OCI-M1 (cell line): Measurements from ENCODE around the gene OR5AU1.
"Not testable (repeated sequence)": the region's sequence is repeated elsewhere in the genome, so short reads cannot be mapped to it uniquely, and the experiment has no call there.

Experiments
- DNase-seq: peaks from one replicate; lab custom pipeline; 2025; lab: John Stamatoyannopoulos, UW

OR5AU1 gene

DNA sequence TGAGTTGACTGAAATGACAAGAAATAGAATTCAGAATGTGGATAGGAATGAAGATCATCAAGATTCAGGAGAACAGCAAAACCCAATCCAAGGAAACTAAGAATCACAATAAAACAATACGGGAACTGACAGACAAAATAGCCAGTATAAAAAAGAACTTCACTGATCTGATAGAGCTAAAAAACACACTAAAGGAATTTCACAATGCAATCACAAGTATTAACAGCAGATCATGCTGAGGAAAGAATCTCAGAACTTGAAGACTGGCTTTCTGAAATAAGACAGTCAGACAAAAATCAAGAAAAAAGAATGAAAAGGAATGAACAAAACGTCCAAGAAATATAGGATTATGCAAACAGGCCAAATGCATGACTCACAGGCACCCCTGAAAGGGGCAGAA, 15.3 kb upstream of the OR5AU1 start:
- DNase-seq = no peak

DNA sequence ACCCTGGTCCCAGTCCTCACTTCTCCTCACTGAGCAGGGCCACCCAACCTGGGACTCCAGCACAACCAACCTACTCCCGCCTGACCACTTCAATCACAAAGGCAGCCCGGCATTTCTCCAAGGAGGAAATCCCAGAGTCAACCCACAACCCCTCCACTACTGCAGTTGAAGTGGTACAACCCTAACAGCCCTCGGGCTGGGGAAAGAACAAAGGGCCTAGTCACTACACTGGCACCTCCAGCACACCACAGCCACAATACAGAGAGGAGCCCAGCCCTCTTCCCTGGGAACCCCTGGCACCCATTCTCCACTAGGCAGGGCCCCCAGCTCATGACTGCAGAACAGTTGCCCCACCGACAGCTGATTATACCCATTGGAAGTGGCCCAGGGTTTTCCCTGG, 13.7 kb upstream of the OR5AU1 start:
- no peak for DNase-seq

DNA sequence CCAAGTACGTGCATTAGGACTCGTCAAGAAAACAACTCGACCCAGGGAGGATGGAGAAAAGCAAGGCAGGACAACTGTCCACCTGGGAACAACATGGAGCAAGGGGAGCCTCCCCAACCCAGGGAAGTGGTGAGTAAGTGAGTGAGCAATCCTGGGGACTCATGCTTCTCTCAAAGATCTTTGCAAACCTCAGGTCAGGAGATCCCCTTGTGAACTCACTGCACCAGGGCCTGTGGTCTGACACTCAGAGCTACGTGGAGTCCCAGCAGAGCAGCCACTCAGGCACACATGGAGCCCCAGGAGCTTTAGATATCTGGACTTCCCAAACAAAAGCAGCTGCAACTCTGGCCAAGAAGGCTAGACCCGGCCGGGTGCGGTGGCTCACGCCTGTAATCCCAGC, 12.2 kb upstream of the OR5AU1 start:
- no peak for DNase-seq

- not testable (repeated sequence) for DNase-seq
Observed at GRCh38 chr14:21165670-21166069, 9.8 kb upstream of the OR5AU1 start.

GRCh38 chr14:21165002-21165605, 9.2 kb upstream of the OR5AU1 start:
- DNase-seq = peak; percentile 11

- DNase-seq = no peak
Observed at GRCh38 chr14:21163871-21164291, 8.0 kb upstream of the OR5AU1 start.

- DNase-seq = no peak
Observed at GRCh38 chr14:21162081-21162480, 6.2 kb upstream of the OR5AU1 start.

GRCh38 chr14:21160061-21160610, 4.3 kb upstream of the OR5AU1 start:
- no peak for DNase-seq

GRCh38 chr14:21158175-21158574, 2.3 kb upstream of the OR5AU1 start:
- not testable (repeated sequence) for DNase-seq

DNA sequence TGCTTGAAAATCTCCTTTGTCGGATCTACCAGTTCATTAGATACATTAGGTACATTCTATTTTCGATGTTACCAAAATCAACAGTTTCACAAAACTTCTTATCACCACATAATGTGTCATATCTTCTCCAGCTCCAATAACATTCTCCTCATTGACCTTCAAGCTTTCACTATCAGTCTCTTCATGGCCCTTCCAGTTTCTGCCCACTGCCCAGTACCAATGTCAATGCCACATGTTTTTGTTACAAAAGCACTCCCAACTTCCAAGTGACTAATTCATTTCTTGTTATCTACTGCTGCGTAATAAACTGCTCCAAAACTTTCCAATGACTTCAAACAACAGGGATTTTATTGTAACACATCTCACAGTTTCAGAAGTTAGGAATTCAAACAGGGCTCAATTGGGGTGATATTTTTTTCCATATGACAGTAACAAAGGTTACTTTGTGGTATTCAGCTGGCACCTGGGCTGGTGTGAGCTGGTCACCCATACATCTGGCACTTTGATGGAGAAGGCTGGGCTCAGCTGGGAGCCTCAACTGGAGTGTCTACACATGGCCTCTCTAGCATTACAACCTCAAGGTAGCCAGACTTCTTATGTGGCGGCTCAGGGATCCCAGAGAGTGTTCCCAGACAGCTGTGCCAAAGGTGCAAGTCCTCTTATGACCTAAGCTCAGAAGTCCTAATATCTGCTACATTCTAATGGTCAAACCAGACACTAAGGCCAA, 6.1 kb downstream of the OR5AU1 start:
- DNase-seq = no peak

DNA sequence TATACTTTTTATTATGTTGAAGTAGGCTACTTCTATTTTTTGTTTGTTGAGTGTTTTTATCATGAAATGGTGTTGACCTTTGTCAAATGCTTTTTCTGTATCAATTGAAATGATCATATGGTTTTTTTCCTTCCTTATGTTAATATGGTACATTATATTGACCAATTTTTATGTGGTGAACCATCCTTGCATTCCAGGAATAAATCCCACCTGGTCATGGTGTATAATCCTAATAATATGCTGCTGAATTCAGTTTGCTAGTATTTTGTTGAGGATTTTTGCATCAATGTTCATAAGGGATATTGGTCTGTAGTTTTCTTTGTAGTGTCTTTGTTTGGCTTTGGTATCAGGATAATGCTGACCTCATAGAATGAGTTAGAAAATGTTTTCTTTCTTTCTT, 10.4 kb downstream of the OR5AU1 start:
- DNase-seq = no peak

GRCh38 chr14:21142357-21142756, 13.5 kb downstream of the OR5AU1 start:
- DNase-seq = no peak

DNA sequence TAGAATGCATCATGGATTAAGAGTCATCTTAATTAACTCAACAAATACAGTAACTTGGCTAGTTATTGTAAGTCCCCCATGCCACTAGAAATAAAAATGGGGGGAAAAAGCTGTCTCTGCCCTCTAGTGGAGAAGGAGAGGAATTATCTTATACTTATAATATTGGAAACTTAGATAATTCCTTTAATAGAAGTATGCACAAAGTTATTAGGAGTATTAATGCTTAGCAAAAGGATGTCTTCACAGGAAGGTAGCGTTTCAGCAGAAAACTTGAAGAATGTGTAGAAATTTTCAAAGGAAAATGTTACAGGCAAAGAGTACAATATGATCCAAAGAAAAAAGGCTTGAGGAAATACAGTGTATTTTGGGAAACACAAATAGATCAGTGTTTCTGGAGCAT, 19.8 kb downstream of the OR5AU1 start:
- DNase-seq = peak; percentile 23

DNA sequence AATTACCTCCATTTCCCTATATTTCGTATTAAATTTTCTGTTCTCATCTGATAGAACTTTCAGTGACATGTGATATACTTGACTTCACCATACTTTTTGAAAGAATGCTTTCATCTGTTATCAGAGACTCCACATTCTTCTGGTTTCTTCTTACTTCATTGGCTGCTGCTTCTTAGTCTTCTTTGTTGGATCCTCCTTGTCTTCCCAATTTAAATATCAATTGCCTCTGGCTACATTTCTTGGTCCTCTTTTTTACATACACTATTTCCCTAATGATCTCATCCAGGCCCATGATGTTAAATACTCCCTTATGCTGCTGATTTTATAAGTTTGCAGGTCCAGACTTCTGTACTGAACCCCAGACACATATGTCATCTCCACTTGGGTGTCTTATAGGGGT, 22.0 kb downstream of the OR5AU1 start:
- peak; percentile 4 for DNase-seq

GRCh38 chr14:21123429-21123828, 32.4 kb downstream of the OR5AU1 start:
- DNase-seq = no peak

GRCh38 chr14:21121122-21121521, 34.7 kb downstream of the OR5AU1 start:
- no peak for DNase-seq

GRCh38 chr14:21120686-21121085, 35.2 kb downstream of the OR5AU1 start:
- no peak for DNase-seq

GRCh38 chr14:21118933-21119332, 36.9 kb downstream of the OR5AU1 start:
- DNase-seq = no peak

DNA sequence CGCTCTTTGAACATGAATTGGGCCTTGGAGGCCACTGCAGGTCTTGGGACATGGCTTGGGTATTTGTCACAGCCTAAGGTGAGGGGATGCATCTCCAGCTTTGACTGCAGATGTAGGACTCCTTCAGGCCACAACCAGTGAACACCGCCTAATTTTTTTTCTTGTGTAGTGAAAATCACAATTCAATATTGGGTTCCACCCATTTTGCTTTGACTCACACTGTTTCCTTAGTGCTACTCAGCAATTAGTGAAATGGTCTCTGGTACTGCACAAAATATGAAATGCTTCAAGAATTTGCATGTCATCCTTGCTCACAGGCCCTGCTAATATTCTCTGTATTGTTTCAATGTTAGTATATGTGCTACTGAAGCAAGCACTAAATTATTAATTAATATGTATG, 42.5 kb downstream of the OR5AU1 start:
- no peak for DNase-seq

- DNase-seq = no peak
Observed at GRCh38 chr14:21112255-21112654, 43.6 kb downstream of the OR5AU1 start.

DNA sequence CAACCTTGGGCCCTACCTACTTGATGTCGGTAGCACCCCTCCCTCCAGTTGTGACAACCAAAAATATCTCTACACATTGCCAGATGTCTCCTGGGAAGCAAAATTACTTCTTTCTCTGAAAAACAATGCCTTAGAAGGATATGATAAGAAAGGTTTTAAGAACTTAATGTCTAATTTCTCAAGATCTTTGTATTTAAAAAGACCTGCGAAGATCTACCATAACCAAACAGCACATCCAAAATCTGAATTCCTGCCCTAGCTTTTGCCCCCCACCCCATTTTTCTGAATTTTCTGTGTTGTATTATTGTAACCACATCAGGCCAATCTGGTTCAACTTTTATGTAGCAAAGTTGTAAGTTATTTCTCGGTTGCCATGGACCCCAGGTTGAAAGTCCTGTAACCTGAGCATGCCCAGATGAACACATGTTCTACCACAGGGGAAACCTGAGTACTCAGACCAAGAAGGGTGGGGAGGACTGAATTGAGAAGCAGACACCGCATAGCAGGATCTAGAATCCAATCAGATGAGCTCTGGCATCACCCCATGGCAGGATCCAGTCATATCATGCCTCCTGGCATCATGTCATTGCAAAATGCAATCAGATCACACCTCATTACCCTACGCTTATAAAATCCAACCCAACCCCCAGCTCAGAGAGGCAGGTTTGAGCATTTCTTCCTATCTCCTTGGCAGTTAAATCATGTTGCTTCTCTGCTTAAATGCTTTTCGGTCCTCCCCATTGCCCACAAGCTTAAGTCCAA, 46.3 kb downstream of the OR5AU1 start:
- DNase-seq = no peak

DNA sequence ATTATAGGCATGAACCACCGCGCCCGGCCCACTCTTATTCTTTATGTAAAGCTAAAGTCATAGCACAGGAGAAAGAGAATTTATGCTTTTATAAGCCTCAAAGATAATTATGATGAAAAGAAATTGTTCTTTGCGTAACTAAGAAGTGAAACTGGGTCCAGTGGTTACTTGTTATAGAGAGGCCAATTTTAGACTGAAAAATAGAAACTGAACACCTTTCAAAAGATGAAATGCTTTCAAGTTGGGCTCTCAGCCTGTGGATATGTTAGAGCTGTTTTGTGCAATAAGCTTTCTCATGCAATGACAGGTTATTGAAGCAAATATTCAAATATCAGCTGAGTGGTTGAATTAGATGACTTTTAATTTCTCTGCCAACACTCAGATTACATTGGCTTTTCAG, 47.1 kb downstream of the OR5AU1 start:
- no peak for DNase-seq

DNA sequence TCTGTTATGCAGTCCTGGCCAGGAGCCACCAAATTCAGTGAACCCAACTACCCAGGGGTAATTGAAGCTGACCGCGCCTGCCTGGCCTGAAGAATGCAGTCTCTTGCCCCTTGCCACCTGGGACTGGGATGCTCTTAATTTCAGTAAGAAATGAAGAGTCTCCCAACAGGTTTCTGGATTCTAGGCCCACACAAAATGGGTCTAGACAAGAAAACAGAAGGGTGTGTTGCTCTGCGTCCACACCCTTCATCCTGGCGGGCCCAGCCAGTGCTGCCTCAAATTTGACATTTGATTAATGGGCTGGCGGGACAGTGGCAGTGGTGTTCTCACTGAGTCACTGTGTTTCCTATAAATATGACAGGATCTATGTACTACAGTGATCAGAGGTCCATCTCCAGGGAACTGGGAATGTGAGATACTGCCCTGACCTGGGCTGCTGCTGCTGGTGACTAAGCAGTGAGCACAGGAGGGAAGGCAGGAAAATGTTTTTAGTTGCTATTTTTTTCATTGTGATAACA, 48.5 kb downstream of the OR5AU1 start:
- DNase-seq = no peak
